Uterus (tissue), 2 donors: ENCODE measurements around the gene ARHGAP15.

Source experiments
- POLR2A ChIP-seq, 2 donors: fragments of 450-650 bp; IDR thresholded peaks; one replicate each; pipeline ENCODE4 v1.6.1; 2016; ENCODE audit warnings: antibody characterized with exemption in 2 of 2, mild to moderate bottlenecking in 1 of 2, moderate library complexity in 1 of 2
- TF ChIP-seq, protein P1 (sequence below), 4 experiments: fragments of 200-600 bp in 2 of 4; fragments of 450-650 bp in 2 of 4; sonication (generic) in 2 of 4; IDR thresholded peaks; one replicate each; pipeline ENCODE4 v1.5.1; 2016 to 2019; ENCODE audit warnings: antibody characterized with exemption in 4 of 4, mild to moderate bottlenecking in 2 of 4, moderate library complexity in 1 of 4

- TF ChIP-seq, protein P1, sequence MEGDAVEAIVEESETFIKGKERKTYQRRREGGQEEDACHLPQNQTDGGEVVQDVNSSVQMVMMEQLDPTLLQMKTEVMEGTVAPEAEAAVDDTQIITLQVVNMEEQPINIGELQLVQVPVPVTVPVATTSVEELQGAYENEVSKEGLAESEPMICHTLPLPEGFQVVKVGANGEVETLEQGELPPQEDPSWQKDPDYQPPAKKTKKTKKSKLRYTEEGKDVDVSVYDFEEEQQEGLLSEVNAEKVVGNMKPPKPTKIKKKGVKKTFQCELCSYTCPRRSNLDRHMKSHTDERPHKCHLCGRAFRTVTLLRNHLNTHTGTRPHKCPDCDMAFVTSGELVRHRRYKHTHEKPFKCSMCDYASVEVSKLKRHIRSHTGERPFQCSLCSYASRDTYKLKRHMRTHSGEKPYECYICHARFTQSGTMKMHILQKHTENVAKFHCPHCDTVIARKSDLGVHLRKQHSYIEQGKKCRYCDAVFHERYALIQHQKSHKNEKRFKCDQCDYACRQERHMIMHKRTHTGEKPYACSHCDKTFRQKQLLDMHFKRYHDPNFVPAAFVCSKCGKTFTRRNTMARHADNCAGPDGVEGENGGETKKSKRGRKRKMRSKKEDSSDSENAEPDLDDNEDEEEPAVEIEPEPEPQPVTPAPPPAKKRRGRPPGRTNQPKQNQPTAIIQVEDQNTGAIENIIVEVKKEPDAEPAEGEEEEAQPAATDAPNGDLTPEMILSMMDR (IDR thresholded peaks at IDR 0.05), result no peak
- TF ChIP-seq POLR2A (IDR thresholded peaks at IDR 0.05), result no peak
Observed at GRCh38 chr2:143121957-143122356, 7.3 kb upstream of the ARHGAP15 start.
